ENCODE data around the gene MORF4L2.
"Not testable (repeated sequence)": the region's sequence is repeated elsewhere in the genome, so short reads cannot be mapped to it uniquely, and the experiment has no call there.

The MORF4L2 gene

DNA sequence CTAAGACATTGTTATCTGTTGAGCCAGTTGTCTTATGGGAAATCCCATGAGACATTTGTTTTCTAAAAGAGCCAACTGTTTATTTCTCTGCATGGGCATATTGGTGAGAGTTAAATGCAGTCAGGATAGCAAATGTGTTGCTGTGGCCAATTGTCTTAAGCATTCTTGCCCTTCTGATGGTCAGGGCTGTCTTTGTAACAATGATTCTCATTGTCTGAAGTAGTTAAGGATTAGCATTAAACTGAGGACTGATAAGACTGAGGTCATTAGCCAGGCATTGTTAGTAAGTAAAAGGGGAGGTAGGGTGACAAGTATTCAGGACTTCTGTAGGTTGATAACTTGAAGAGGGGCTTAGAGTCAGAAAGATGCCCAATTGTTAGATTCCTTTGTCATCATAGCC lies 11.2 kb upstream of the MORF4L2 start:
- H3K27ac Mint-ChIP-seq = no peak overlapping the region
- no peaks in the 10 kb centered on the region for H3K9me3 Mint-ChIP-seq
- no peaks in the 10 kb centered on the region for H3K27me3 Mint-ChIP-seq
- no peaks in the 10 kb centered on the region for H3K36me3 Mint-ChIP-seq (ENCODE audit: low read depth)
- no peak overlapping the region for H3K4me3 Mint-ChIP-seq
- H3K4me1 Mint-ChIP-seq (ENCODE audit: low read depth) = no peaks in the 10 kb centered on the region

DNA sequence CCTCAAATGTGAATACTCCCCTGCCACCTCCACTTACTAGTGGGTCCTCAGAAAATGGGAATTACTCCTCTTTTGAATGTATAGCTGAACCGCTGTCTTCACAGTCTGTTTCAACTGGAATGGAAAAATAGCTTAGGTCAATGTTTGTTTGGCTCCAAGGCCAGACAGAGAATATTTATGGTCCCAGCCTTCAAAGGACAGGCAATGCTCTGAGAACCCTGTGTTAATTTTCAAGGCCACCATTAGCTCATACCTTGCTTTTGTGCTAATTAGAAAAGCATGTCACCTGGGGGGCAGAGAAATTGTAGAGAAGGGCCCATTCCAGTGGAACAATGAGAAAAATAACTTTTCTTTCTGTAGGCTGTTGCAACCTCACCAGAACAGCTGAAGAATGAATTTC lies 4.6 kb upstream of the MORF4L2 start:
- Mint-ChIP-seq H3K27ac (no peak overlapping the region), H3K4me3 (no peak overlapping the region), H3K4me1 (ENCODE audit: low read depth) (no peaks in the 10 kb centered on the region), H3K9me3 (no peaks in the 10 kb centered on the region), H3K36me3 (ENCODE audit: low read depth) (no peaks in the 10 kb centered on the region), H3K27me3 (no peaks in the 10 kb centered on the region)

DNA sequence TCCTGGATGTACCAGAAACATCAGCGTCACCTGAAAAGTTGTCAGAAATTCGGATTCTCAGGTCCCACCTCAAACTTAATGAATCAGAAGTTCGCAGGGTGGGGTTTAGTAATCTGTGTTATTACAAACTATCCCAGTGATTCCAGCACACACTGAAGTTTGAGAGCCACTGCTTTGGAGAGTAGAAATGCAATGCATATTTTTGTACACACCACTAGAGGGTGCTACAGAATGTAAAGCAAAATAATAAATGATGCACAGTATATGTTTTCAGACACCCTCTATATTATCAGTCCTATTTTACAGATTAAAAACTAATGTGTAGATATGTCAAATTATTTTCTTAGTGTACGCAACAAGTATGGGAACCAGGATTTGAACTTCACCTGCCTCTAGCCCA lies 2.4 kb upstream of the MORF4L2 start:
- H3K4me1 Mint-ChIP-seq (ENCODE audit: low read depth) = peaks cover 10% of the 10 kb centered on the region
- H3K9me3 Mint-ChIP-seq = no peaks in the 10 kb centered on the region
- H3K27me3 Mint-ChIP-seq = no peaks in the 10 kb centered on the region
- H3K4me3 Mint-ChIP-seq = no peak overlapping the region
- H3K36me3 Mint-ChIP-seq (ENCODE audit: low read depth) = peaks cover 13% of the 10 kb centered on the region
- no peak overlapping the region for H3K27ac Mint-ChIP-seq

DNA sequence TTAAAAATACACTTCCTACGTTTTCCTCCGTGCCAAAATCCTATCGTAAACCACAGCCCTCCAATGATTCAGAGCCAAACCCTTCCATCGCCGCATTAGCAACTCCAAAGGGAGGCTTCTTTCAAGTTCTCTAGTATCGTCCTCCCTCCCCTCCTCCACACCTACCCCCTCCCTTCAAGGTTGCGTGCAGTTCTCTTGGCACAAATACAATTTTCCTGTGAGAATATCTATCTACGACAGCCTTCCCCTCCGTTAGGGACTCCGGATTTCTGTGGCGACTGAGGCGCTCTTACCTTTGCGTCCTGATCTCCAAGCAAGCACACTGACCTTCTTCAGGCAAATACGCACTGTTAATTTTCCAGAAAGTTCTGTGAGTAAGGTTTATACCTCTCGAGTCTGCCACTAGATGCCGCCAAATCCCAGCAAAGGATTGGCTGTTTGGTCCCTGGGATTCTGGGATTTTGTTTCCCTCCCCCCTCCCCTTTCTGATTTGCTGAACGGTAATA lies 1.2 kb upstream of the MORF4L2 start:
- Mint-ChIP-seq H3K4me3 (no peak overlapping the region), H3K4me1 (ENCODE audit: low read depth) (peaks cover 15% of the 10 kb centered on the region), H3K9me3 (no peaks in the 10 kb centered on the region), H3K27me3 (no peaks in the 10 kb centered on the region), H3K27ac (no peak overlapping the region), H3K36me3 (ENCODE audit: low read depth) (peaks cover 21% of the 10 kb centered on the region)

DNA sequence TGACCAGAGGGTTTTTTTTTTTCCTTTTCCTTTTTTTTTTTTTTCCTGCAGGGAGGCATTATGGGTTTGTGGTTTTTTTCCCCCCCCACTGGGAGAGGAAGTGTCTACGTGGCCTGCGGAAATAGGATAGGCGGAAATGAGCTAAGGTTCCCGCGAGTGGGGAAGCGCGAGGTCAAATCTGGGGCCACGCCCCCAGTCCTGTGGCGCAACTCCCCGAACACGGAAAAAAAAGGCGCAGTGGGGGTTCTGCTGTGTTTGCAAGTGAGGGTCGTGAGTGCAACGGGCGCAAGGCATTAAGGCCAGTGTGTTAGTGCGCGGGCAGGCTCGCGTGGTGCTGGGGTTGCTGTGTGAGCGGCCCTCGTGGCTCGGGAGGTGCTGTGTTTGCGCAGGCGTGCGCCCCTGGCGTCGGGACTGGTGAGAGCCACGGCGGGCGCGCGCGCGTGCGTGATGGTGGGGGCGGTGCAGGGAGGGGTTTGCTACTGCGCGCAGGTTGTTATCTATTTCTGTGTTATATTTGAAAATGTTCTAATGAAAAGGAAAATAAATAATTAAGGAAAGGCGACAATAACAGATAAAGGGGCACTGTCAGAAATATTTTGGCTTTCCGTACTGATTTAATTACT lies 685 bp upstream of the MORF4L2 start:
- H3K36me3 Mint-ChIP-seq (ENCODE audit: low read depth) = peaks cover 25% of the 10 kb centered on the region

DNA sequence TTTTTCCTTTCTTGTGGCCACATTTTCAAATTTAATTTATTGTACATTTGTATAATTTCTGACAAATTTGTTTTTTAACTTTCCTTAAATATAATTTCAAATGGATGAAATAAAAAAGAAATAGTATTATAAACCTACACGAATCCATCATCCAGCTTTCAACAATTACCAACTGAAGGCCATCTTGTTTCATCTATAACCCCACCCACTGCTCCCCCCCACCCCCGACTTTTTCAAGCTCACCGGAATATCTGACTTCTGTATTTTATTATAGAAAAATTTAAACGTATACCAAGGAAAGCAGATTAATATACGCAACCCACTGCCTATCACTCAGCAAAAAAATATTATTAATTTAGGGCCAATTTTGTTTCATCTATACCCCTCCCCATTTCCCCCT lies 1.1 kb downstream of the MORF4L2 start:
- Mint-ChIP-seq H3K9me3 (no peaks in the 10 kb centered on the region), H3K27ac (peak overlapping the region; percentile 92), H3K27me3 (no peaks in the 10 kb centered on the region), H3K4me3 (peak overlapping the region; percentile 91), H3K36me3 (ENCODE audit: low read depth) (peaks cover 34% of the 10 kb centered on the region), H3K4me1 (ENCODE audit: low read depth) (peaks cover 15% of the 10 kb centered on the region)

More for the DNA sequence above, 685 bp upstream of the MORF4L2 start:
- Mint-ChIP-seq H3K4me1 (ENCODE audit: low read depth) (peaks cover 15% of the 10 kb centered on the region), H3K27me3 (no peaks in the 10 kb centered on the region), H3K9me3 (no peaks in the 10 kb centered on the region), H3K4me3 (no peak overlapping the region), H3K27ac (no peak overlapping the region)

DNA sequence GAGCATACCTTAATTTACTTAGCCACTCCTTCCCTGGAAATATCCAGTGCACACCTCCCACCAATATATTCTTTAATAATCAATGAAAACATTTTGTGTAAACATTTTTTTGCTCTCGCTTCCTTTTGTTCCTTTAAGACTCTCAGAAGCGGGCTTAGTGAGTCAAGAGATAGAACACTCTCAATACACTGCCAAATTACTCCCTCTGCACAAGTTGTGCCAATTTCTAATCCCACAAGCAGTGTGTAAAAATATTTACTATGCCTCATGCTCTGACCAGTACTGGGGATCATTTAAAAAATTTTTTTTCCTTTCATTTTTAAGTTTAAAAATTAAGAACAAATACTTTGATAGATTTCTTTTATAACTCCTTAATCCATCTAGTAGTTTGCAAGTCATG lies 5.1 kb downstream of the MORF4L2 start:
- peaks cover 15% of the 10 kb centered on the region for H3K4me1 Mint-ChIP-seq (ENCODE audit: low read depth)

DNA sequence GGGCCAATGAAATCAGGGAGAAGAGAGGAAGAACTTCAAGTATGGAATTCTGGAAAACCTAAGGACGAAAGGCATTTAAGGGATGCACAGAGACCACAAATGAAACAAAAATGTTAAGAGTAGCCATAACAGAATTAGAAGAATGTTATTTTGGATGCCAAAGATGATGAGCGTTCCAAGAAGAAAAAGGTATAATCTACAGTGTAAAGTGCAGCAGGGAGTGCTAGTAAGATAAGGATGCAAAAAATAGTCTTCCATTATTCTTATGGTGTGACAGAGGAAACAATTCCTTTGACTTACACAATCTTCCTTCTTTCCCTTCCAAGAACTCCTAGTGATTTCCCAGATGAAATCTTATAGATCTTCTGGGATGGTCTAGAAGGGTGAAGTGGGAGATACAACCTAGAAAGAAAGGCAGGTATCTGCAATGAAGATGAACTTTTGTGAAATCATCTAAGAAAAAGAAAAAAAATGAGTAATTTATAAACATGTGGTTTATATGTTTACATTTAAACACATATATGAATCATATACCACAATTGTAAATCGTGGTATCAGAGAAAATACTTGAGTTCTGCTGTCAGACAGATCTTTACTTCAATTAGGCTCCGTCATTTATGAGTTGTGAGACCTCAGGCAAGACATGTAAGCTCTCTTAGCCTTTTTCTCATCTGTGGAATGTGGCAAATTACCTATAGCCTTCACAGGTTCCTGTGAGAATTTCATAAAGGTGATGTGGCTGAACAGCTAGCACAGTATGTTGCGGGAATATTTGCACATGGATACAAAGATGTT lies 8.1 kb downstream of the MORF4L2 start:
- H3K27ac Mint-ChIP-seq = no peak overlapping the region
- no peaks in the 10 kb centered on the region for H3K9me3 Mint-ChIP-seq
- H3K4me3 Mint-ChIP-seq = no peak overlapping the region
- H3K36me3 Mint-ChIP-seq (ENCODE audit: low read depth) = peaks cover 61% of the 10 kb centered on the region
- H3K27me3 Mint-ChIP-seq = no peaks in the 10 kb centered on the region
- no peaks in the 10 kb centered on the region for H3K4me1 Mint-ChIP-seq (ENCODE audit: low read depth)

More for the DNA sequence above, 5.1 kb downstream of the MORF4L2 start:
- Mint-ChIP-seq H3K4me3 (no peak overlapping the region), H3K27ac (no peak overlapping the region), H3K27me3 (no peaks in the 10 kb centered on the region), H3K36me3 (ENCODE audit: low read depth) (peaks cover 65% of the 10 kb centered on the region), H3K9me3 (no peaks in the 10 kb centered on the region)

DNA sequence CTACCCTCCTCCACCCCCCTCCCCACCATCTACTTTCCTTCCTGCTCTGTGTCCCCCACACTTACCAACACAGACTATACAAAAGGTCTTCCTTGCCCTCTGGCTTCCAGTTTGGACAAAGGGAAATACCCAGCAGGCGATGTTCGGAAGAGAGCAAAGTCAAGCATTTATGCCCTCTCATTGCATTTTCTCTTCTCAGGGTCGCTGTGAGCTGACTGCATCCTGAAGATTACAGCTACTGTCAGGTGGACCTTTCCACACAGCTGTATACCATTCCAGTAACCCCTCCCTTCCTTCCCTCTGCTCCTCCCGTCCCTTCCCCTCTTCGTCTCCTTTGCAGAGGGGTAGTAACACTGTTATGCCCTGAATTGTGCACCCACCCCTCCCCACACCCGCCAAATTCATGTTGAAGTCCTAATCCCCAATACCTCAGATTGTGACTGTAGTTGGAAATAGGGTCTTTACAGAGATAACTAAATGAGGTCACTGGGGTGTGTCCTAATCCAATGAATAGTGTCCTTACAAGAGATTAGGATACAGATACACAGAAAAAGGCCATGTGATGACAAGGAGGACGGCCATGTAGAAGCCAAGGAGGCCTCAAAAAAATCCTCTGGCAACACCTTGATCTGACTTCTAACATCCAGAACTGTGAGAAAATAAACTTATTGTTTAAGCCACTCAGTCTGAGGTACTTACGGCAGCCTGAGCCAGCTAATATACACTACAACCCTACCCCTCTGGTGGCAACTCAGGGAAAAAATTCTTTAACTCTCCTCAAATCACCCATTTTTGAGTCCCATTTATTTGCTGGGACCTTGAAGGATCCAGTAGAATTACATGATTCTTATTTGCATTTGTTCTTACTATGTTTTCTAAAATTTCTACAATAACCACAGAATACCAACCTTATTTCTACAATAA lies 11.7 kb downstream of the MORF4L2 start:
- Mint-ChIP-seq H3K36me3 (ENCODE audit: low read depth) (peaks cover 45% of the 10 kb centered on the region), H3K4me1 (ENCODE audit: low read depth) (no peaks in the 10 kb centered on the region), H3K27ac (no peak overlapping the region), H3K4me3 (no peak overlapping the region), H3K9me3 (no peaks in the 10 kb centered on the region), H3K27me3 (no peaks in the 10 kb centered on the region)

DNA sequence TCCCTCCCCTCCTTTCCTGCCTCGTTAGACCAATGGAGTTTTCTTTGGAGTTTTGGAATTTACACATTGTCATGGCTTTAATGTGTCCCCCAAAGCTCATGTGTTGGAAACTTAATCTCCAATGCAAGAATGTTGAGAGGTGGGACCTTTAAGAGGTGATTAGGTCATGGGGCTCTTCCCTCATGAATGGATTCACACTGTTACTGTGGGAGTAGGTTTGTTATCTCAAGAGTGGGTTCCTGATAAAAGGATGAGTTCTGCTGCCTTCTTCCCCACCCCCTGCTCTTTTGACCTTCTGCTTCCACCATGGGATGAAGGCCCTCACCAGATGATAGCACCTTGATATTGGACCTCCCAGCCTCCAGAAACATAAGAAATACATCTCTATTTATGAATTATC lies 16.8 kb downstream of the MORF4L2 start:
- H3K36me3 Mint-ChIP-seq (ENCODE audit: low read depth) = no peaks in the 10 kb centered on the region
- no peak overlapping the region for H3K4me3 Mint-ChIP-seq
- no peak overlapping the region for H3K27ac Mint-ChIP-seq
- H3K9me3 Mint-ChIP-seq = no peaks in the 10 kb centered on the region
- H3K4me1 Mint-ChIP-seq (ENCODE audit: low read depth) = no peaks in the 10 kb centered on the region
- H3K27me3 Mint-ChIP-seq = peaks cover 2% of the 10 kb centered on the region

DNA sequence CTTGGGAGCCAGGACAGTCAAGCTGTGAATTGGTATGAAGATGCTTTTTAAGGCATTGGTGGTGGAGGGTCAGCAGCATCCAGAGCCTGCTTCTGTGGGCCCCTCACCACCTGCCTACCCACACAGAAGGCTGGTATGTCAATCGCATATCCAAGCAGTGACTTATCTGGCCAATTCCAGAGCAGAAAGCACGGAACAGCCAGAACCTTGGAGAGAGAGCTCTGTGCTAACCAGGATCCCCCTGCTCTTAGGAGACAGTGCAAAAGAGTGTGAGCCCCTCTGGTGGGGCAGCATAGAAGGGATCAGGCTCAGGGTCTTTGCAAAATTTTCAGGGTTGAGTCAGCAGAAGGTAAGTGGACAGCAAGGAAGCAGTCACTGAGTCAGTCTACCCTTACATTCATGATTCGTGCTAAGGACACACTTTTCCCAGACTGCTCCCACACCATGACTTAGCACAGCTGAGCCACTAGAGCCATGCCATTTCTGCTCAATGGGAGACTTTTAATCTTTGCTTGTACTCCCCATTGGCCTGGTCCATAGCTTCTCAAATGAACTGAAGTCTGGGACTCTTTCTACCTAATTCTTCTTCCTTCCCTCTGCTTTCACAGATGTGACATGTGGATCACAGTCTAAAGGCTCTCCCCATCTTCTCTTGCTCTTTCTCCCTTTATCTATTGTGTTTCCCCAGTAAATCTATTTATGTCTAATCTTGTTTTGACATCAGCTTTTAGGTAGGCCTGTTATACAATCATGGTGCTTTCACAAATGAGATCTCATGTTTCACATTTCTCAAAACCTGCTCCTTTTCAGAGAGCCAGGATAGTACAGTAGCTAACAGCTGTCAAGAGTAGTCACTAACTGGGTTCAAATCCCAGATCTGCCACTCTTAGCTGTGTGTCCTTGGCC lies 20.0 kb downstream of the MORF4L2 start:
- Mint-ChIP-seq H3K27me3 (peaks cover 16% of the 10 kb centered on the region), H3K4me3 (no peak overlapping the region), H3K9me3 (no peaks in the 10 kb centered on the region), H3K36me3 (ENCODE audit: low read depth) (no peaks in the 10 kb centered on the region), H3K4me1 (ENCODE audit: low read depth) (no peaks in the 10 kb centered on the region), H3K27ac (no peak overlapping the region)

DNA sequence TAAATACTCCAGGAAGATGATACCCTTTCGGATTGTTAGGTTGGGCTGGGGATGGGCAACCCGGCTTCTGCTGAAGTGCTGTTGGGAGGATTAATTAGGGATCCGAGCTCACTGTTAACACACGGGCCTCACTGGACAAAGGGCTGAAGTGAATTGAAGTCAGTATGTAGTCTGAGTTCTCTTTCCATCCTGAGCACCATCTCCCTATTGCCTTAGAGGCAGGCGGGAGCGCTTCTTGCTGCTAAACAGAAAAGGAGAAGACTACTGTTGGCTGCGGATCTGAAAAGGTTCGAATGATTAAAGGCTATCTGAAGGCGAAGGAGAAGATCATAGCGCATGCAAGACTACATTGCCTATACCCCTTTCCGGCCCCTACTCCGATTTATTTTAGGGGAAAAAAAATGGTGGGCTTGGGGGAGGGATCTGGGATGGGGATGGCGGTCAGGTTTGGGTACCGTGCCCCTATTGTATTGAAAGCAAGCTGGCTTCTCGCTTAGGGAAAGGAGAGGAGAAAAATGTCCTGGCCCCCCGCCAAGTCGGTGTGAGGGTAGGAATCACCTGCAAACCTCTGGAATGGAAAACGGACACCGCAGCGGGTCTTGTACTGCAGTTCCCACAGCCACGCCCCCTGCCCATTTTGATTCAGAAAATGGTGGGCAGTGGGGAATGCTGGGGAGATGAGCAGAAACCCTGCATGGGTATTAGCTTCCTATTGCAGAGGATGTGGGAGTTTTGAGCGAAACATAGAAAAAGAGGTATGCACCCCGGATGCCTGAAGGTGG lies 22.3 kb downstream of the MORF4L2 start:
- Mint-ChIP-seq H3K27ac (no peak overlapping the region), H3K27me3 (peaks cover 16% of the 10 kb centered on the region), H3K4me3 (no peak overlapping the region), H3K4me1 (ENCODE audit: low read depth) (no peaks in the 10 kb centered on the region), H3K9me3 (no peaks in the 10 kb centered on the region), H3K36me3 (ENCODE audit: low read depth) (no peaks in the 10 kb centered on the region)

DNA sequence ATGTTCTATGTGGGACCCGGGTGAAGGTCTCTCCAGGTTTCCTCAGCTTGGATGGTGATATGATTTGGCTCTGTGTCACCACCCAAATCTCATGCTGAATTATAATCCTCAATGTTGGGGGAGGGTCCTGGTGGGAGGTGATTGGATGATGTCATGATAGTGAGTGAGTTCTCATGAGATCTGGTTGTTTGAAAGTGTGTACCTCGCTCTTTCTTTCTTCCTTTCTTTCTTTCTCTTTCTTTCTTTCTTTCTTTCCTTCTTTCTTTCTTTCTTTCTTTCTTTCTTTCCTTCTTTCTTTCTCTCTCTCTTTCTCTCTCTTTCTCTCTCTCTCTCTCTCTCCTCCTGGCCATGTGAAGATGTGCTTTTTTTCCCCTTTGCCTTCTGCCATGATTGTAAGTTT lies 27.0 kb downstream of the MORF4L2 start:
- not testable (repeated sequence) for H3K9me3 Mint-ChIP-seq; H3K36me3 Mint-ChIP-seq (ENCODE audit: low read depth); H3K27ac Mint-ChIP-seq; H3K4me1 Mint-ChIP-seq (ENCODE audit: low read depth); H3K4me3 Mint-ChIP-seq
- H3K27me3 Mint-ChIP-seq = peaks cover 12% of the 10 kb centered on the region

All from stimulated activated naive CD8-positive, alpha-beta T cell treated with anti-CD3 and anti-CD28 coated beads, Interleukin-15, Interleukin-2, amounts not matched to agents 100 ng/mL and 50 ng/mL, for 24 hours (primary cell).